Astrocyte (in vitro differentiated cells and primary cell): ENCODE data around the gene HBS1L. TPM values are rescaled to one million over a fixed set of nuclear protein-coding genes. Genes with fewer than 3 reads are reported as not detected.

Source experiments
- DNase-seq: peaks from one replicate; pipeline ENCODE4 v3.0.0-alpha.2; 2010; ENCODE audit warnings: low read depth
- FAIRE-seq: peaks from 2 replicates; lab custom pipeline; 2011; peaks lifted over from hg19 to GRCh38; lab: Jason Lieb, UNC
- H2AFZ ChIP-seq: 2 replicates; pipeline ENCODE4 v1.6.0; 2012; ENCODE audit warnings: low read depth, low read length, inconsistent platforms
- H3K27ac ChIP-seq: 2 replicates; pipeline ENCODE4 v1.5.1; 2011; ENCODE audit warnings: low read depth, low read length, inconsistent platforms
- H3K27me3 ChIP-seq: 2 replicates; pipeline ENCODE4 v1.6.0; 2011; ENCODE audit warnings: low read length, inconsistent platforms; ENCODE audit not compliant: insufficient read depth
- H3K36me3 ChIP-seq: 2 replicates; pipeline ENCODE4 v1.5.1; 2011; ENCODE audit warnings: low read length, inconsistent platforms; ENCODE audit not compliant: insufficient read depth
- H3K4me1 ChIP-seq: 2 replicates; pipeline ENCODE4 v1.5.1; 2011; ENCODE audit warnings: low read length, inconsistent platforms; ENCODE audit not compliant: insufficient read depth
- H3K4me2 ChIP-seq: 2 replicates; pipeline ENCODE4 v1.6.0; 2012; ENCODE audit warnings: low read length, inconsistent platforms
- H3K4me3 ChIP-seq: 2 replicates; pipeline ENCODE4 v1.5.1; 2011; ENCODE audit warnings: low read depth, mild to moderate bottlenecking, low read length, inconsistent platforms; ENCODE audit not compliant: insufficient read depth
- H3K79me2 ChIP-seq: 2 replicates; pipeline ENCODE4 v1.6.0; 2012; ENCODE audit warnings: mild to moderate bottlenecking, low read length, inconsistent platforms; ENCODE audit not compliant: insufficient read depth
- H3K9ac ChIP-seq: 2 replicates; pipeline ENCODE4 v1.6.0; 2012; ENCODE audit warnings: mild to moderate bottlenecking, low read length, inconsistent platforms
- H3K9me3 ChIP-seq: 2 replicates; pipeline ENCODE4 v1.5.1; 2012; ENCODE audit warnings: low read depth, mild to moderate bottlenecking, low read length, inconsistent platforms; ENCODE audit not compliant: insufficient read depth
- H4K20me1 ChIP-seq: 2 replicates; pipeline ENCODE4 v1.6.0; 2012; ENCODE audit warnings: low read length, inconsistent platforms; ENCODE audit not compliant: insufficient read depth
- H3K27ac Mint-ChIP-seq: one replicate; pipeline ENCODE4 v1.8.0; 2021; ENCODE audit warnings: mild to moderate bottlenecking, mixed read lengths; ENCODE audit not compliant: unreplicated experiment
- H3K27me3 Mint-ChIP-seq: one replicate; pipeline ENCODE4 v1.8.0; 2021; ENCODE audit warnings: low read depth, mixed read lengths; ENCODE audit not compliant: unreplicated experiment
- H3K36me3 Mint-ChIP-seq: one replicate; pipeline ENCODE4 v1.8.0; 2021; ENCODE audit warnings: low read depth, mixed read lengths; ENCODE audit not compliant: unreplicated experiment
- H3K4me1 Mint-ChIP-seq: one replicate; pipeline ENCODE4 v1.8.0; 2021; ENCODE audit warnings: low read depth, mixed read lengths; ENCODE audit not compliant: unreplicated experiment
- H3K4me3 Mint-ChIP-seq: one replicate; pipeline ENCODE4 v1.8.0; 2021; ENCODE audit warnings: mild to moderate bottlenecking, moderate library complexity, mixed read lengths; ENCODE audit not compliant: unreplicated experiment
- H3K9me3 Mint-ChIP-seq: one replicate; pipeline ENCODE4 v1.8.0; 2021; ENCODE audit warnings: mild to moderate bottlenecking, mixed read lengths; ENCODE audit not compliant: unreplicated experiment
- CTCF ChIP-seq: IDR thresholded peaks from 2 replicates; pipeline ENCODE4 v1.5.1; 2011; ENCODE audit warnings: low read depth, mild to moderate bottlenecking, inconsistent platforms, low read length, moderate library complexity; ENCODE audit not compliant: insufficient read depth
- EZH2 ChIP-seq: IDR thresholded peaks from 2 replicates; pipeline ENCODE4 v1.6.1; 2012; ENCODE audit warnings: mild to moderate bottlenecking, low read length, inconsistent platforms; ENCODE audit not compliant: insufficient read depth
- total RNA-seq: library from RNA; stranded (reverse); gene quantifications from 2 replicates; pipeline ENCODE4 v1.2.1, GENCODE V29; 2021

The HBS1L gene
- total RNA-seq, 1 donor from 2014 or later, result 87.8 TPM

GRCh38 chr6:135030532-135031178 lies 24.0 kb downstream of the HBS1L start:
- no peaks in the 10 kb centered on the region for H3K36me3 ChIP-seq
- Mint-ChIP-seq H3K27ac (no peak overlapping the region), H3K36me3 (peaks cover 5% of the 10 kb centered on the region), H3K27me3 (no peaks in the 10 kb centered on the region), H3K4me3 (no peak overlapping the region), H3K4me1 (peaks cover 5% of the 10 kb centered on the region), H3K9me3 (no peaks in the 10 kb centered on the region)
- no peak for TF ChIP-seq CTCF
- TF ChIP-seq EZH2, result no peak
- no peak overlapping the region for H3K27ac ChIP-seq
- no peaks in the 10 kb centered on the region for H3K27me3 ChIP-seq
- DNase-seq, result peak; percentile 40
- no peaks in the 10 kb centered on the region for H3K4me1 ChIP-seq
- no peak for FAIRE-seq
- H4K20me1 ChIP-seq, result peaks cover 24% of the 10 kb centered on the region
- H3K79me2 ChIP-seq, result peaks cover 37% of the 10 kb centered on the region
- no peak overlapping the region for H3K4me2 ChIP-seq
- H3K9ac ChIP-seq, result no peak overlapping the region
- H3K9me3 ChIP-seq, result no peaks in the 10 kb centered on the region
- no peak overlapping the region for H2AFZ ChIP-seq
- no peak overlapping the region for H3K4me3 ChIP-seq

- H3K9me3 Mint-ChIP-seq, result no peaks in the 10 kb centered on the region
- H3K27me3 Mint-ChIP-seq, result no peaks in the 10 kb centered on the region
- Histone ChIP-seq H3K79me2 (peaks cover 41% of the 10 kb centered on the region), H3K4me2 (no peak overlapping the region), H3K4me1 (no peaks in the 10 kb centered on the region), H2AFZ (no peak overlapping the region), H3K36me3 (no peaks in the 10 kb centered on the region), H3K9ac (no peak overlapping the region), H3K9me3 (no peaks in the 10 kb centered on the region), H4K20me1 (peaks cover 24% of the 10 kb centered on the region), H3K27ac (no peak overlapping the region), H3K27me3 (no peaks in the 10 kb centered on the region), H3K4me3 (no peak overlapping the region)
- FAIRE-seq, result no peak
- peaks cover 5% of the 10 kb centered on the region for H3K36me3 Mint-ChIP-seq
- DNase-seq, result no peak
- no peak overlapping the region for H3K27ac Mint-ChIP-seq
- H3K4me1 Mint-ChIP-seq, result peaks cover 5% of the 10 kb centered on the region
- no peak for TF ChIP-seq CTCF
- TF ChIP-seq EZH2, result no peak
- H3K4me3 Mint-ChIP-seq, result no peak overlapping the region
Measured at GRCh38 chr6:135030056-135030473, 24.6 kb downstream of the HBS1L start.

GRCh38 chr6:135025775-135026174 lies 28.8 kb downstream of the HBS1L start:
- FAIRE-seq (no peak), DNase-seq (no peak)
- Histone ChIP-seq H3K27ac (no peak overlapping the region), H3K4me1 (no peaks in the 10 kb centered on the region), H3K9ac (no peak overlapping the region), H3K4me2 (no peak overlapping the region), H3K27me3 (no peaks in the 10 kb centered on the region), H2AFZ (no peak overlapping the region), H4K20me1 (peaks cover 14% of the 10 kb centered on the region), H3K4me3 (no peak overlapping the region), H3K79me2 (peaks cover 40% of the 10 kb centered on the region), H3K36me3 (no peaks in the 10 kb centered on the region), H3K9me3 (no peaks in the 10 kb centered on the region)
- no peaks in the 10 kb centered on the region for H3K27me3 Mint-ChIP-seq
- H3K27ac Mint-ChIP-seq, result no peak overlapping the region
- H3K36me3 Mint-ChIP-seq, result no peaks in the 10 kb centered on the region
- no peak overlapping the region for H3K4me3 Mint-ChIP-seq
- no peaks in the 10 kb centered on the region for H3K9me3 Mint-ChIP-seq
- TF ChIP-seq EZH2, result no peak
- no peak for TF ChIP-seq CTCF
- no peaks in the 10 kb centered on the region for H3K4me1 Mint-ChIP-seq
